Effector memory CD8-positive, alpha-beta T cell (primary cell): Measurements from ENCODE around the gene GET3.

Experiments used
- ATAC-seq: fragments of 150-1000 bp; cut with Tn5 transposase; replicated peaks from 2 replicates; pipeline ENCODE4 v1.10.0; 2021; ENCODE audit warnings: mild to moderate bottlenecking, moderate library complexity
- DNase-seq, 3 experiments: peaks; one replicate each; pipeline ENCODE4 v3.0.0; 2021
- H3K27ac Mint-ChIP-seq, 2 donors: one replicate each; pipeline ENCODE4 v1.8.0; 2022; ENCODE audit warnings: mild to moderate bottlenecking in 2 of 2, mixed read lengths in 2 of 2, moderate library complexity in 2 of 2
- H3K27me3 Mint-ChIP-seq, 2 donors: one replicate each; pipeline ENCODE4 v1.8.0; 2022; ENCODE audit warnings: mixed read lengths in 2 of 2
- H3K36me3 Mint-ChIP-seq: one replicate; pipeline ENCODE4 v1.8.0; 2022; ENCODE audit warnings: mild to moderate bottlenecking, moderate library complexity, mixed read lengths; ENCODE audit not compliant: insufficient read depth
- H3K4me1 Mint-ChIP-seq, 2 donors: one replicate each; pipeline ENCODE4 v1.8.0; 2022; ENCODE audit warnings: low read depth in 2 of 2, mixed read lengths in 2 of 2
- H3K4me3 Mint-ChIP-seq, 2 donors: one replicate each; pipeline ENCODE4 v1.8.0; 2022; ENCODE audit warnings: mild to moderate bottlenecking in 2 of 2, mixed read lengths in 2 of 2, moderate library complexity in 2 of 2
- H3K9me3 Mint-ChIP-seq, 2 donors: one replicate each; pipeline ENCODE4 v1.8.0; 2022; ENCODE audit warnings: mixed read lengths in 2 of 2

The GET3 gene

DNA sequence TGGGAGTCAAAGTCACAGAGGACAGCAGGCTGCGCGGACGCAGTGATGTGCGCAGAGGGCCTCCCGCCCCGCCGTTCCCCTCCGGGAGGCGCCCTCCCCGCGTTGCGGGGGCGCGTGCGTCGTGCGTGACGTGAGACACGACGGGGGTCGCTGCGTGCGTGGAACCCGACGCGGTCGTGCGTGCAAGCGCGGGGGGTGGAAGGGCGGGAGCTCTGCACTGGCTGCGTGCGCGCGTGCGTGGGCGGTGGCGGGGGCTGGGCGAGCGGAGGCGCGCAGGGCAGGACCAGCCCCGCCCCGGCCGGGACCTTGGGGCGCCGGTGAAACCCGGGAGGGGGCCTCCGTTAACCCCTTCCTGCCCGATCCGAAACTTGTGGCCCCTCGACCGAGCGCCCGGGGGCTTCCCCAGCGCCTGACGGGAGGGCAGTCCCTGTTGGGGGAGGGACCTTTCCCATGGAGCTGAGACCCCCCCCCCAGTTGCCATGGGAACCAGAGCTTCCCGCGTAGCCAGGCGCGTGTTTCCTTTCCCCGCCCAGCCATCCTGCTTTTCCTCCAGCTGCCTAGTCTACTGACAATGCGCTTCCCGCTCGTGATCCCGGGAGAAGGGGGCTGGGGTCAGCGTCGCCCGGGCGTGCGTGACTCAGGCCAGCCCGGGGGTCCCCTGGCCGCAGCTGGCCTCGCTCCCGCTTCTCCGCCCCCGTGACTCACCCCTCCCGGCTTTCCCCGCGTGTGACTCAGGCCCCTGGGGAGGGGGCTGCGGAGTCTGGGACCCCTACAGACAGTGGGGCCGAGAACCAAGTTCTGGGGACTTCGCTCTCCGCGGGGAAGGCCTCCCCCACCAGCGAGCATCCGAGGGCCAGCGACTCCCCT lies 45.4 kb downstream of the GET3 start:
- Mint-ChIP-seq H3K27ac (peak overlapping the region in 1 of 2 donors; percentile 88), H3K36me3 (peaks cover 6% of the 10 kb centered on the region), H3K4me1 (peaks cover 15 to 22% of the 10 kb centered on the region in 2 donors), H3K4me3 (peak overlapping the region; percentile 65 to 79), H3K9me3 (no peaks in the 10 kb centered on the region), H3K27me3 (no peaks in the 10 kb centered on the region)
- ATAC-seq (no peak), DNase-seq (peak; percentile 90 to 91 (median 91))

GRCh38 chr19:12783291-12783848 lies 46.1 kb downstream of the GET3 start:
- H3K27me3 Mint-ChIP-seq: no peaks in the 10 kb centered on the region
- H3K4me1 Mint-ChIP-seq: peaks cover 12 to 19% of the 10 kb centered on the region in 2 donors
- H3K36me3 Mint-ChIP-seq: peaks cover 6% of the 10 kb centered on the region
- ATAC-seq (no peak), DNase-seq (no peak)
- H3K9me3 Mint-ChIP-seq: no peaks in the 10 kb centered on the region
- peak overlapping the region; percentile 40 to 65 for H3K4me3 Mint-ChIP-seq
- no peak overlapping the region for H3K27ac Mint-ChIP-seq

DNA sequence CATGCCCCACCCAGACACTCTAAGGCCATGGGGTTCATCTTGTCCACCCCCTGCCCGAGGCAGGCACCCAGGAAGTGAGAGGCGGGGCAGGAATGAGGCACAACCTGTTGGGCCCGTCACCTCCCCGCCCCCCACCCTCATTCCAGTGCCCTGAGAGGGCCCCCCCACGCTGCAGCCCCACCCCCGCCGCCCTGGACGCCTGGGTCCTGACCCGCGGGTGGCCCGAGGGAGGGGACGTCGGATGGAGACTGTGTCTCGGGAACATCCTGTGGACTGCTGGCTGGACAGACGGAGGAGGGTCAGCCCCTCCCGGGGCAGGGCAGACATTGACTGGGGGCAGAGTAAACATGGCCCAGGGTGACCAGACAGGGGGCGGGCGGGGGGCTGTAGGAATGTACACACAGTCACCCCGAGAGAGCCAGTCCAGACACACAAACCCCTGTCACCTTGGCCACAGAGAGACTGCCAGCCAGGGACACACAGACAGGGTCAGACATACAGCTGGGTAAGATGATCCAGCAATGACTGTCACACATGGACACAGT lies 46.6 kb downstream of the GET3 start:
- no peak for DNase-seq
- ATAC-seq: no peak
- Mint-ChIP-seq H3K4me3 (peak overlapping the region; percentile 40 to 65), H3K4me1 (peaks cover 12 to 16% of the 10 kb centered on the region in 2 donors), H3K36me3 (peaks cover 8% of the 10 kb centered on the region), H3K27me3 (no peaks in the 10 kb centered on the region), H3K27ac (no peak overlapping the region), H3K9me3 (no peaks in the 10 kb centered on the region)

GRCh38 chr19:12784394-12784870 lies 47.1 kb downstream of the GET3 start:
- peaks cover 16 to 17% of the 10 kb centered on the region in 2 donors for H3K4me1 Mint-ChIP-seq
- H3K27ac Mint-ChIP-seq: no peak overlapping the region
- peak; percentile 10 for ATAC-seq

DNA sequence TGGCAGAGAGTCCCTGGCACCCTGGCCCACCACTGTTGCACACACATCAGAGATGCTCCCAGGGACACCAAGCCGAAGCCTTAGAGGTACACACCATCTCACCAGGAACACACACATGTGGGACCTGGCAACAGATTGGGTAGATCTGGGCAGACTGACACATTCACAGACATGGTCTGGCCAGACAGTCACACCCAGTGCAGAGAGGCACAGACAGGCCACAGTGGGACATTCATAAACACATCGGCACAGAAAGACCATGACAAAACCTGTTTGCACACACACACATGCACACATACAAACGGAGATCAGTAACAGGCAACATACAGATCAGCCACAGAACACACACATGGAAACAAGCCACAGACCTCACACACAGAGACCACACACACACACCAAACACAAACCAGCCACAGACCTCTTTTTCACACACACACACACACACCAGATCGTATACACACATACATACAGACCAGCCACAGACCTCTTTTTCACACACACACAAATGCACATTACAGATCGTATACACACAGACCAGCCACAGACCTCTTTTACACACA lies 47.7 kb downstream of the GET3 start:
- H3K27ac Mint-ChIP-seq: no peak overlapping the region
- no peaks in the 10 kb centered on the region for H3K9me3 Mint-ChIP-seq
- no peaks in the 10 kb centered on the region for H3K27me3 Mint-ChIP-seq
- no peak overlapping the region for H3K4me3 Mint-ChIP-seq
- DNase-seq (peak; percentile 58 to 65 (median 64)), ATAC-seq (peak; percentile 13)
- peaks cover 16% of the 10 kb centered on the region in 2 donors for H3K4me1 Mint-ChIP-seq
- peaks cover 13% of the 10 kb centered on the region for H3K36me3 Mint-ChIP-seq

More at GRCh38 chr19:12784394-12784870, 47.1 kb downstream of the GET3 start:
- H3K4me3 Mint-ChIP-seq: no peak overlapping the region
- H3K36me3 Mint-ChIP-seq: peaks cover 11% of the 10 kb centered on the region
- DNase-seq: no peak
- no peaks in the 10 kb centered on the region for H3K27me3 Mint-ChIP-seq
- H3K9me3 Mint-ChIP-seq: no peaks in the 10 kb centered on the region

GRCh38 chr19:12785431-12786031 lies 48.2 kb downstream of the GET3 start:
- peaks cover 19 to 22% of the 10 kb centered on the region in 2 donors for H3K4me1 Mint-ChIP-seq
- ATAC-seq (no peak), DNase-seq (no peak)
- H3K27ac Mint-ChIP-seq: no peak overlapping the region
- peaks cover 19% of the 10 kb centered on the region for H3K36me3 Mint-ChIP-seq
- no peaks in the 10 kb centered on the region for H3K27me3 Mint-ChIP-seq
- no peaks in the 10 kb centered on the region for H3K9me3 Mint-ChIP-seq
- H3K4me3 Mint-ChIP-seq: no peak overlapping the region

- ATAC-seq (no peak), DNase-seq (no peak)
- Mint-ChIP-seq H3K36me3 (peaks cover 27% of the 10 kb centered on the region), H3K4me1 (peaks cover 25 to 29% of the 10 kb centered on the region in 2 donors), H3K27me3 (no peaks in the 10 kb centered on the region), H3K4me3 (no peak overlapping the region), H3K27ac (no peak overlapping the region), H3K9me3 (no peaks in the 10 kb centered on the region)
These were observed 49.0 kb downstream of the GET3 start for GRCh38 chr19:12786141-12786870.

DNA sequence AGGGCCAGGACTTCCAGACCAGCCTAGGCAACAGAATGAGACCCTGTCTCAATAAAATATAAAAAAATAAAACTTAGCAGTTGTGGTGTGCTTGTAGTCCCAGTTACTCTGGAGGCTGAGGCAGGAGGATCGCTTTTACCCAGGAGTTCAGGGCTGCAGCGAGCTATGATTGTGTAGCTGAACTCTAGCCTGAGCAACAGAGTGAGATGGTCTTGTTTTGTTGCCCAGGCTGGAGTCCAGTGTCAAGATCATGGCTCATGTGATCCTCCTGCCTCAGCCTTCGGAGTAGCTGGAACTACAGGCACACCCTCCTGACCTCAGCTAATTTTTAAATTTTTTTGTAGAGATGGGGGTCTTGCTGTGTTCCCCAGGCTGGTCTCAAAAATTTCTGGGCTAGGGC lies 49.7 kb downstream of the GET3 start:
- H3K9me3 Mint-ChIP-seq: no peaks in the 10 kb centered on the region
- no peak overlapping the region for H3K27ac Mint-ChIP-seq
- peaks cover 21 to 24% of the 10 kb centered on the region in 2 donors for H3K4me1 Mint-ChIP-seq
- H3K27me3 Mint-ChIP-seq: no peaks in the 10 kb centered on the region
- no peak overlapping the region for H3K4me3 Mint-ChIP-seq
- DNase-seq (no peak), ATAC-seq (no peak)
- H3K36me3 Mint-ChIP-seq: peaks cover 31% of the 10 kb centered on the region

DNA sequence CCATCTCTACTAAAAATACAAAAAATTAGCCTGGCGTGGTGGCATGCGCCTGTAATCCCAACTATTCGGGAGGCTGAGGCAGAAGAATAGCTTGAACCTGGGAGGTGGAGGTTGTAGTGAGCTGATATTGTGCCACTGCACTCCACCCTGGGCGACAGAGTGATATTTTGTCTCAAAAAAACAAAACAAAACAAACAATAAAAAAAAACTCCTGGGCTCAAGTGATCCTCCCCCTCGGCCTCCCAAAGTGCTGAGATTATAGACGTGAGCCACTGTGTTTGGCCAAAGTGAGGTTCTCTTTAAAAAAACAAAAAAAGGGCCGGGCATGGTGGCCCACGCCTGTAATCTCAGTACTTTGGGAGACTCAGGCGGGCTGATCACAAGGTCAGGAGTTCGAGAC lies 50.2 kb downstream of the GET3 start:
- no peak overlapping the region for H3K4me3 Mint-ChIP-seq
- no peak overlapping the region for H3K27ac Mint-ChIP-seq
- no peak for DNase-seq
- no peaks in the 10 kb centered on the region for H3K27me3 Mint-ChIP-seq
- no peak for ATAC-seq
- H3K4me1 Mint-ChIP-seq: peaks cover 18 to 23% of the 10 kb centered on the region in 2 donors
- no peaks in the 10 kb centered on the region for H3K9me3 Mint-ChIP-seq
- peaks cover 33% of the 10 kb centered on the region for H3K36me3 Mint-ChIP-seq

GRCh38 chr19:12788042-12788681 lies 50.9 kb downstream of the GET3 start:
- no peak for DNase-seq
- Mint-ChIP-seq H3K27me3 (no peaks in the 10 kb centered on the region), H3K4me3 (peak overlapping the region in 1 of 2 donors; percentile 78), H3K27ac (peak overlapping the region; percentile 90 to 94), H3K9me3 (no peaks in the 10 kb centered on the region), H3K36me3 (peaks cover 40% of the 10 kb centered on the region), H3K4me1 (peaks cover 20 to 23% of the 10 kb centered on the region in 2 donors)
- no peak for ATAC-seq

DNA sequence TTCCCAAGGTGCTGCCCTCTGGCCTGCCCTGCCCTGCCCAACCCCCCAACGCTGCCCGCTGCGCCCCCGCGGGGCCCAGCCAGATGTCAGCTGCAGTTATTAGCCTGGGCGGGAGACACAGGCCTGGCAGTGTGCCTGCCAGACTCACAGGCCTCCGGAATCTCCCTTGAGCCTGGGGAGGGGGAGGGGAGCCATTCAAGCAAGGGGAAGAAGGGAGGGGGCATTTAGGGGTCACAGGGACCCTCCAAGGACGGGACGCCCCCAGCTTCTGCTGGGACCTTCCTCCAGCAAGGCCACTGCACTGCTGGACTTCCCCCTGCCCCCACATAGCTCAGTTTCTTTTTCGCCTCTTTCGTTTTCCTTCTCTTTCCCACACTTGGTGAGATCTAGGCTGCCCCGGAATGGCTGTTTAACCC lies 51.4 kb downstream of the GET3 start:
- DNase-seq: peak in 2 of 3 experiments; percentile 51 to 53

More for the DNA sequence above, 51.4 kb downstream of the GET3 start:
- H3K9me3 Mint-ChIP-seq: no peaks in the 10 kb centered on the region
- peaks cover 45% of the 10 kb centered on the region for H3K36me3 Mint-ChIP-seq
- peaks cover 17 to 19% of the 10 kb centered on the region in 2 donors for H3K4me1 Mint-ChIP-seq
- ATAC-seq: no peak
- peak overlapping the region; percentile 90 to 94 for H3K27ac Mint-ChIP-seq
- H3K27me3 Mint-ChIP-seq: no peaks in the 10 kb centered on the region
- H3K4me3 Mint-ChIP-seq: peak overlapping the region; percentile 78 to 81
